ENCODE results near the gene LRP3.

GRCh38 chr19:33201886-33202545, 7.9 kb downstream of the LRP3 start:
- TF ChIP-seq REST (IDR thresholded peaks at IDR 0.05; ENCODE audit: low read depth): no peak
- TF ChIP-seq EGR1 (IDR thresholded peaks at IDR 0.05): no peak
- no peak for TF ChIP-seq EP300 (IDR thresholded peaks at IDR 0.05; ENCODE audit: borderline replicate concordance)
- TF ChIP-seq CREB1 (IDR thresholded peaks at IDR 0.05; ENCODE audit: low read depth): no peak
- TF ChIP-seq TAF1 (IDR thresholded peaks at IDR 0.05; ENCODE audit: low read depth): no peak
- no peak for TF ChIP-seq FOXM1 (IDR thresholded peaks at IDR 0.05; ENCODE audit: borderline replicate concordance, low read depth)
- TF ChIP-seq YY1 (IDR thresholded peaks at IDR 0.05; ENCODE audit: low read depth): no peak
- TF ChIP-seq NFIC (IDR thresholded peaks at IDR 0.05): no peak
- TF ChIP-seq RAD21 (IDR thresholded peaks at IDR 0.05; ENCODE audit: low read depth): no peak
- no peak for TF ChIP-seq CEBPB (IDR thresholded peaks at IDR 0.05)

Measured in Ishikawa (cell line).